ENCODE results near the gene TRAPPC2B.

DNA sequence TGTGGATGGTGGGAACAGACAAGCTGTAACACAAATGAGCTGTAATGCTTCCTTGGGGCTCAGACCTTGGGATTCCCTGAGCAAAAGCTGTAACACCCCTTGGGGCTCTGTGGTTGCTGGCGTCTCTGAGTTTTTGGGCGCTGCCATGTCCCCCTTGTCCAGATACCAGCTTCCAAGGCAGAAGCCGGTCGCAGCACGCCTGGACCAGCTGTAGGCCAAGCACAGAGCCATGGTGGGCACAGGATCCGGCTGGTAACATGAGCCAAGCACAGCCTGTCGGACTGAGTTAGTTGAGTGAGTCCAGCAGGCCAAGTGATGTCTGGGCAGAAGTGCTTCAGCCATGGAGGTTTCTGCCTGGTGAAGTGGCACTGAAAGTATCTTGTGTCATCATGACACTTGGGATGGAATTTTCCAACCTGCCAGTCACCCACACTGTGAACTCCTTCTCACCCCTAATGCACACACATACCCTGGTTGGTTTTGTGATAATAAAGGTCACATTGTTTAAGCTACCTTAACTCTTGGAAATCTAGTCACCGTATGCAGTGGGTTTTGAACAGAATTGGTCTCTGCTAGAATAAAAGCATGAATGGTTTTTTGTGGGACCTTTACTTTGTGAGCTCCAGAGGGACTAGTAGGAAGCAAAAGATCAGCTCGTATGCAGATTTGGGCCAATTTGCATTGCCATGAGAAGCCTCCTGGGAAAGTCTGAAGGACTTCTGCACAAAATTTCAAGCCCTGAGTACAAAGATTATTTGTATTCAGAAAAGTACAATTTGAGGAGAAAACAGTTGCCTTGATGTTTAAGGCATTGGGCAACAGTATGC is 40.6 kb downstream of the TRAPPC2B start:
- TF ChIP-seq, protein P1, sequence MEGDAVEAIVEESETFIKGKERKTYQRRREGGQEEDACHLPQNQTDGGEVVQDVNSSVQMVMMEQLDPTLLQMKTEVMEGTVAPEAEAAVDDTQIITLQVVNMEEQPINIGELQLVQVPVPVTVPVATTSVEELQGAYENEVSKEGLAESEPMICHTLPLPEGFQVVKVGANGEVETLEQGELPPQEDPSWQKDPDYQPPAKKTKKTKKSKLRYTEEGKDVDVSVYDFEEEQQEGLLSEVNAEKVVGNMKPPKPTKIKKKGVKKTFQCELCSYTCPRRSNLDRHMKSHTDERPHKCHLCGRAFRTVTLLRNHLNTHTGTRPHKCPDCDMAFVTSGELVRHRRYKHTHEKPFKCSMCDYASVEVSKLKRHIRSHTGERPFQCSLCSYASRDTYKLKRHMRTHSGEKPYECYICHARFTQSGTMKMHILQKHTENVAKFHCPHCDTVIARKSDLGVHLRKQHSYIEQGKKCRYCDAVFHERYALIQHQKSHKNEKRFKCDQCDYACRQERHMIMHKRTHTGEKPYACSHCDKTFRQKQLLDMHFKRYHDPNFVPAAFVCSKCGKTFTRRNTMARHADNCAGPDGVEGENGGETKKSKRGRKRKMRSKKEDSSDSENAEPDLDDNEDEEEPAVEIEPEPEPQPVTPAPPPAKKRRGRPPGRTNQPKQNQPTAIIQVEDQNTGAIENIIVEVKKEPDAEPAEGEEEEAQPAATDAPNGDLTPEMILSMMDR (IDR thresholded peaks at IDR 0.05) = no peak
- TF ChIP-seq EP300 (IDR thresholded peaks at IDR 0.05) = no peak

Data from tibial nerve (tissue), 4 donors.